MM.1S (cell line): Measurements from ENCODE around the gene NEDD8.
A peak's percentile ranks its signal among the peaks of the same experiment; 100 is the strongest.

Experiments used
- DNase-seq: peaks from one replicate; pipeline ENCODE4 v3.0.0-alpha.2; 2015
- H2AFZ ChIP-seq: fragments of 300-600 bp; sonication (generic); 2 replicates; pipeline ENCODE4 v1.6.0; 2016; ENCODE audit warnings: antibody characterized with exemption, low read length
- H3F3A ChIP-seq: fragments of 300-600 bp; sonication (generic); 2 replicates; pipeline ENCODE4 v1.6.1; 2016; ENCODE audit warnings: mild to moderate bottlenecking, antibody characterized with exemption, low read length, moderate library complexity, mixed read lengths; ENCODE audit not compliant: insufficient read depth
- H3K27ac ChIP-seq: fragments of 300-600 bp; sonication (generic); 2 replicates; pipeline ENCODE4 v1.5.1; 2016; ENCODE audit warnings: mild to moderate bottlenecking, low read length
- H3K27me3 ChIP-seq: fragments of 300-600 bp; sonication (generic); replicated peaks from 2 replicates; pipeline ENCODE4 v1.6.0; 2016; ENCODE audit warnings: low read length; ENCODE audit not compliant: insufficient read depth
- H3K36me3 ChIP-seq: fragments of 300-600 bp; sonication (generic); replicated peaks from 2 replicates; pipeline ENCODE4 v1.6.1; 2016; ENCODE audit warnings: mild to moderate bottlenecking, low read length, mixed read lengths; ENCODE audit not compliant: insufficient read depth
- H3K4me1 ChIP-seq: fragments of 300-600 bp; sonication (generic); 2 replicates; pipeline ENCODE4 v1.6.1; 2016; ENCODE audit warnings: low read length, mixed read lengths
- H3K4me2 ChIP-seq: fragments of 300-600 bp; sonication (generic); 2 replicates; pipeline ENCODE4 v1.6.0; 2016; ENCODE audit warnings: low read depth, low read length
- H3K4me3 ChIP-seq: fragments of 300-600 bp; sonication (generic); 2 replicates; pipeline ENCODE4 v1.5.1; 2016; ENCODE audit warnings: low read length, mixed read lengths
- H3K79me2 ChIP-seq: fragments of 300-600 bp; sonication (generic); 2 replicates; pipeline ENCODE4 v1.6.1; 2016; ENCODE audit warnings: mixed run types, low read length, mixed read lengths
- H3K9ac ChIP-seq: fragments of 300-600 bp; sonication (generic); 2 replicates; pipeline ENCODE4 v1.6.1; 2016; ENCODE audit warnings: low read length, mixed read lengths
- H3K9me2 ChIP-seq: fragments of 300-600 bp; sonication (generic); replicated peaks from 2 replicates; pipeline ENCODE4 v1.6.1; 2016; ENCODE audit warnings: mild to moderate bottlenecking, low read length, mixed read lengths; ENCODE audit not compliant: insufficient read depth
- H3K9me3 ChIP-seq: fragments of 300-600 bp; sonication (generic); replicated peaks from 2 replicates; pipeline ENCODE4 v1.6.1; 2016; ENCODE audit warnings: mild to moderate bottlenecking, low read length, mixed read lengths; ENCODE audit not compliant: insufficient read depth
- H4K20me1 ChIP-seq: fragments of 300-600 bp; sonication (generic); 2 replicates; pipeline ENCODE4 v1.6.1; 2016; ENCODE audit warnings: mild to moderate bottlenecking, low read length, moderate library complexity, mixed read lengths; ENCODE audit not compliant: insufficient read depth
- EZH2 ChIP-seq: fragments of 300-600 bp; sonication (generic); optimal IDR thresholded peaks from 2 replicates; pipeline ENCODE3; 2017; ENCODE audit warnings: low read depth, mild to moderate bottlenecking, antibody characterized with exemption, low read length, mixed read lengths
- EZH2phosphoT487 ChIP-seq: fragments of 300-600 bp; sonication (generic); IDR thresholded peaks from 2 replicates; pipeline ENCODE4 v1.6.1; 2018; ENCODE audit warnings: antibody characterized with exemption, low read length
- TF ChIP-seq, protein P1 (sequence below): fragments of 300-600 bp; sonication (generic); IDR thresholded peaks from 2 replicates; pipeline ENCODE4 v1.5.1; 2016; ENCODE audit warnings: antibody characterized with exemption, low read length, mixed read lengths

NEDD8 gene

DNA sequence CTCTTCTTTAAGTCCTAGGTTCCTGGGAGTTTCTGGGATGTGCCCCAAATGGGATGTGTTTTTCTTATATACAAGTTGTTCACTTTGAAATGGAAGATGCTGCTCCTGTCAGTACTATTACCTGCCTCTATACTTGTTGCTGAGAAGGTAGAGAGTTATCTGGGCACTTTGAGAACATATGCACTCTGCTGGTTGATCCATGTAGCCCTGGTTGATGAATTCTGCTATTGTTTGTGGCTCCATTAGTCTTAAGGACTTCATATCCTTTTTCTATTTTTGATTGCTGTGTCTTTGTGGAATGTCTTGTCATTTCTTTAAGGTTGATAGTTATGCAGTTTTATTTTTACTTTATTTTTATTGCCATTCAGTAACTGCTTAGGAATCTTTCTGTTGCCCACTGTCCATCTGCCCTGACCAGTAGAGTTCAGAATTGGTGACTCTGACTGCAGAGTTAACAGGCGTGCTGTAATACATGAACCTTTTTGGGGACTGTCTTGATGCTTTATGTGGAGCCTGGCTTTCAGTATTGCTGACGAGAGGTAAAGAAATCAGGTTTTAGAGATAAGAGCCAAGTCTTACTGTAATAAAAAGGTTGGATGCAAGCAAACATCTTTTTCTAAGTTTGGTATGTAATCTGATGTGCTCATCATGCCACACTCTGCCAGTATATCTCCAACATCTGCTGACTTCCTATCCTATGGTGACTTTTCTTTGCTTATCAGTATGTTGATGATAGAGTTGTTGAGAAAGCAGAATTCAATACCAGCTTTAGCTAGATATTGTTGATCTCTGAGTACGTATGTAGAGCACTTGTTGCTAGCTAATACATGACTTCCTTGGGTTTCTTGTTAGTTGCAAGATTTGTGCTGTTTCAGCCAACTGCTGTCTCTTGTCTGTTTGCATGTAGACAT lies 2.2 kb upstream of the NEDD8 start:
- Histone ChIP-seq H3K36me3 (no peaks in the 10 kb centered on the region), H3K4me2 (0 out of 2 replicates have a peak overlapping the region, but pooled peaks have one; percentile 81), H3F3A (no peaks in the 10 kb centered on the region), H3K4me1 (peaks cover 5% of the 10 kb centered on the region), H4K20me1 (no peaks in the 10 kb centered on the region), H3K9ac (no peak overlapping the region), H3K27me3 (no peaks in the 10 kb centered on the region), H3K9me2 (no peaks in the 10 kb centered on the region), H3K79me2 (peaks cover 31% of the 10 kb centered on the region), H3K9me3 (no peaks in the 10 kb centered on the region), H3K27ac (no peak overlapping the region), H2AFZ (no peak overlapping the region), H3K4me3 (no peak overlapping the region)
- DNase-seq, result no peak
- TF ChIP-seq EZH2 (no peak), EZH2phosphoT487 (no peak)
- TF ChIP-seq, protein P1, sequence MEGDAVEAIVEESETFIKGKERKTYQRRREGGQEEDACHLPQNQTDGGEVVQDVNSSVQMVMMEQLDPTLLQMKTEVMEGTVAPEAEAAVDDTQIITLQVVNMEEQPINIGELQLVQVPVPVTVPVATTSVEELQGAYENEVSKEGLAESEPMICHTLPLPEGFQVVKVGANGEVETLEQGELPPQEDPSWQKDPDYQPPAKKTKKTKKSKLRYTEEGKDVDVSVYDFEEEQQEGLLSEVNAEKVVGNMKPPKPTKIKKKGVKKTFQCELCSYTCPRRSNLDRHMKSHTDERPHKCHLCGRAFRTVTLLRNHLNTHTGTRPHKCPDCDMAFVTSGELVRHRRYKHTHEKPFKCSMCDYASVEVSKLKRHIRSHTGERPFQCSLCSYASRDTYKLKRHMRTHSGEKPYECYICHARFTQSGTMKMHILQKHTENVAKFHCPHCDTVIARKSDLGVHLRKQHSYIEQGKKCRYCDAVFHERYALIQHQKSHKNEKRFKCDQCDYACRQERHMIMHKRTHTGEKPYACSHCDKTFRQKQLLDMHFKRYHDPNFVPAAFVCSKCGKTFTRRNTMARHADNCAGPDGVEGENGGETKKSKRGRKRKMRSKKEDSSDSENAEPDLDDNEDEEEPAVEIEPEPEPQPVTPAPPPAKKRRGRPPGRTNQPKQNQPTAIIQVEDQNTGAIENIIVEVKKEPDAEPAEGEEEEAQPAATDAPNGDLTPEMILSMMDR, result no peak

DNA sequence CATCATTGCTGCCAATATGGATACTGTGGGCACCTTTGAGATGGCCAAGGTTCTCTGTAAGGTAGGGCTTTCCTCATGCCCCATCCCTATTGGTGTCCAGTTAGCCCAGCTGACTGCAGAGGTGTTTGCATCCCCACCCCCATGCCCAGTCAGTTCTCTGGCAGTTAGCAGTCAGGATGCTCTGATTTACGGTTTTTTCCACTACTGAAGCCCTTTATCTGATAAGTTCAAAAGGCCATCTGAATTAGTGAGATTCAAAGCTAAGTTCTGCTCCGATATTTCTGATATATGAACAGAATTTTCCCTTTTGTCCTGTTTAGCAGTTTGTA lies 1.3 kb upstream of the NEDD8 start:
- H3K36me3 ChIP-seq, result no peaks in the 10 kb centered on the region
- H3K79me2 ChIP-seq, result peaks cover 30% of the 10 kb centered on the region
- peak overlapping the region; percentile 81 for H3K4me2 ChIP-seq

DNA sequence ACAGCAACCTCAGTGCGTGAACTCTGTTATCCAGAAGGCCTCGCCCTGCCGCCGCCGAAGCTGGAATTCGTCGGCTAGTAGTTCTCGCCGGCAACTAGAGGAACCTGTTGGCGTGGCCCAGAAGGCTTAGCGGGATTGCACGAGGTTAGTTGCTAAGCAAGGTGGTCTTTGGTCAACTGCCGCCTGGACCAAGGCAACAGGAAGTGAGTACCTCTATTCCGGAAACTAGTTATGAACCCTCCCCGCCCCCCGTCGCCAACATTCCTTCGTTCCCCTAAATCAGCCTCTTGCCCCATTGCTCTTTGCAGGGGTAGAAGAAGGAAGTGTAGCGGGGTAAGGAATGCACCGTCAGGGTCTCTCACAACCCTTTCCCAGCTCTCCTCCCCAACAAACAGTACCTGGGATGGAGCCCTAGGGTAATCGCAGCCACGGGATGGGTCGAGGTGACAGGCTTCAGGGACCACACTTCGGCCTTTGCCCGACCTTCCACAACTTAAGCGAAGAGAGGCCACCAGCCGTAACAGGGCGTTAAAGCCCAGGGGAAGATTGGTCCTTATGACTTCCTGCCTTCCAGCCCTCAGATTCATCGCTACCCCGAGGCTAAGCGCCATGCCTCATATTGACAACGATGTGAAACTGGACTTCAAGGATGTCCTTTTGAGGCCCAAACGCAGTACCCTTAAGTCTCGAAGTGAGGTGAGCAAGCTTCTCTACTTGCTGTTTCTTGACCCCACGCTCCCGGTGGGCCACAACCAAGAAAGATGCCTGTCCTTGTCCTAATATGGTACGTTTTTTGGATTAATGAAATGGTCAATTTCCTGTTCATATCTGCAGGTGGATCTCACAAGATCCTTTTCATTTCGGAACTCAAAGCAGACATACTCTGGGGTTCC lies 724 bp upstream of the NEDD8 start, which contains the start of gene GMPR2:
GMPR2 (plus strand) TSS at position 285 of the 893 bp plus-strand sequence; CDS start at position 610, 325 bp downstream.
- Histone ChIP-seq H3K27ac (peak within 1 kb of the TSS; percentile 73; the same call in 1 of the 2 replicates), H4K20me1 (no peaks in the 10 kb centered on the region)
- DNase-seq, result no peak

More for the DNA sequence above, 1.3 kb upstream of the NEDD8 start:
- Histone ChIP-seq H3K9ac (peak overlapping the region; percentile 66; the same call in 1 of the 2 replicates), H2AFZ (no peak overlapping the region), H3F3A (no peaks in the 10 kb centered on the region), H3K9me2 (no peaks in the 10 kb centered on the region), H3K4me3 (peak overlapping the region; percentile 81), H3K4me1 (peaks cover 5% of the 10 kb centered on the region), H3K27me3 (no peaks in the 10 kb centered on the region), H4K20me1 (no peaks in the 10 kb centered on the region), H3K9me3 (no peaks in the 10 kb centered on the region), H3K27ac (no peak overlapping the region; the same call in 1 of the 2 replicates)
- TF ChIP-seq, protein P1, result no peak
- no peak for TF ChIP-seq EZH2phosphoT487
- no peak for TF ChIP-seq EZH2
- no peak for DNase-seq

More for the DNA sequence above, 724 bp upstream of the NEDD8 start, which contains the start of gene GMPR2:
- Histone ChIP-seq H3K9ac (peak within 1 kb of the TSS; percentile 66), H3K4me1 (peaks cover 5% of the 10 kb centered on the region), H3K36me3 (no peaks in the 10 kb centered on the region), H3F3A (no peaks in the 10 kb centered on the region), H3K4me3 (peak within 1 kb of the TSS; percentile 81), H3K79me2 (peaks cover 30% of the 10 kb centered on the region), H3K9me3 (no peaks in the 10 kb centered on the region), H3K4me2 (peak within 1 kb of the TSS; percentile 81), H3K9me2 (no peaks in the 10 kb centered on the region), H2AFZ (peak within 1 kb of the TSS; percentile 82), H3K27me3 (no peaks in the 10 kb centered on the region)
- TF ChIP-seq EZH2phosphoT487 (no peak), EZH2 (no peak)
- TF ChIP-seq, protein P1, result no peak
